Measurements from ENCODE around the gene VPS8. TPM values are rescaled to one million over a fixed set of nuclear protein-coding genes. Genes with fewer than 3 reads are reported as not detected.

The VPS8 gene
- total RNA-seq, 1 experiment from 2014 or later, result 39.7 TPM

DNA sequence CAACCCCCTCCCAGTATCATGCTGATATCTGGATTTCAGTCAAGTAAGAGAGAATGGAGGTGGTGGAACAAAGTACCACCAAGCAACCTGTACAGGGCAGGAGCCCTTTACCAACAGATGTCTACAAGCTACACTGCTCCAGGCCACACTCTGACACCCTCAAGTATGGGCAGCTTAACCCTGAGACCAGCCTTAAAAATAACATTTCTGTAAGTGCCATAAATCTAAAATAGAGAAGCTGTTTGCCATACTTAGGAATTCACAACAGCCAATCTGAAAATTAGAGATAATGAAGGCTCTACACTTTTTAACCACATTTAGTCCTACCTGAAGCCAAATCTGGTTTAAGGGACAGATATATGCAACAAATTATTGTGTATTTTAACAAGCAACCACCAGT, 281.1 kb downstream of the VPS8 start:
- Histone ChIP-seq H3K56ac (ENCODE audit: insufficient read length, low read depth, low read length) (no peak overlapping the region), H4K91ac (ENCODE audit: insufficient read length, low read depth, low read length) (no peak overlapping the region), H3K9ac (ENCODE audit: extremely low read depth, insufficient read length, low read length) (no peak overlapping the region), H3K9me3 (ENCODE audit: control insufficient read depth, low read depth, low read length) (no peaks in the 10 kb centered on the region), H2BK5ac (ENCODE audit: insufficient read length, low read length) (no peak overlapping the region), H2AFZ (ENCODE audit: low read length) (no peak overlapping the region), H3K27ac (ENCODE audit: insufficient read length, low read depth, low read length) (no peak overlapping the region), H3K27me3 (ENCODE audit: insufficient read depth, low read length) (no peaks in the 10 kb centered on the region), H3K4me1 (ENCODE audit: insufficient read depth, low read length) (no peaks in the 10 kb centered on the region), H2BK120ac (ENCODE audit: low read depth, low read length, poor library complexity, severe bottlenecking) (no peak overlapping the region), H3K79me2 (ENCODE audit: insufficient read depth, low read length) (no peaks in the 10 kb centered on the region), H2AK5ac (ENCODE audit: insufficient read length, low read length) (no peak overlapping the region), H3K18ac (ENCODE audit: insufficient read length, low read depth, low read length) (no peak overlapping the region), H3K4ac (ENCODE audit: low read depth, low read length) (no peak overlapping the region), H3K14ac (ENCODE audit: insufficient read depth, low read length) (no peak overlapping the region), H2BK12ac (ENCODE audit: insufficient read length, low read depth, low read length) (no peak overlapping the region), H3T11ph (ENCODE audit: low read length) (no peak overlapping the region), H3K79me1 (ENCODE audit: insufficient read depth, low read depth, low read length, poor library complexity, severe bottlenecking) (no peaks in the 10 kb centered on the region), H3K4me2 (ENCODE audit: insufficient read depth, insufficient read length, low read length) (no peak overlapping the region), H3K23ac (ENCODE audit: insufficient read length, low read depth, low read length) (no peak overlapping the region), H3K23me2 (ENCODE audit: insufficient read length, low read depth, low read length, poor library complexity, severe bottlenecking) (no peaks in the 10 kb centered on the region), H2BK15ac (ENCODE audit: low read depth, low read length) (no peak overlapping the region), H4K8ac (replicated peaks; ENCODE audit: insufficient read length, low read depth, low read length) (no peak overlapping the region), H4K5ac (ENCODE audit: insufficient read length, low read depth, low read length) (no peak overlapping the region), H4K20me1 (ENCODE audit: control insufficient read depth, insufficient read depth, insufficient read length) (no peaks in the 10 kb centered on the region), H2BK20ac (ENCODE audit: low read depth, low read length, poor library complexity, severe bottlenecking) (no peak overlapping the region)
- no peak for DNase-seq
- TF ChIP-seq, protein P1, sequence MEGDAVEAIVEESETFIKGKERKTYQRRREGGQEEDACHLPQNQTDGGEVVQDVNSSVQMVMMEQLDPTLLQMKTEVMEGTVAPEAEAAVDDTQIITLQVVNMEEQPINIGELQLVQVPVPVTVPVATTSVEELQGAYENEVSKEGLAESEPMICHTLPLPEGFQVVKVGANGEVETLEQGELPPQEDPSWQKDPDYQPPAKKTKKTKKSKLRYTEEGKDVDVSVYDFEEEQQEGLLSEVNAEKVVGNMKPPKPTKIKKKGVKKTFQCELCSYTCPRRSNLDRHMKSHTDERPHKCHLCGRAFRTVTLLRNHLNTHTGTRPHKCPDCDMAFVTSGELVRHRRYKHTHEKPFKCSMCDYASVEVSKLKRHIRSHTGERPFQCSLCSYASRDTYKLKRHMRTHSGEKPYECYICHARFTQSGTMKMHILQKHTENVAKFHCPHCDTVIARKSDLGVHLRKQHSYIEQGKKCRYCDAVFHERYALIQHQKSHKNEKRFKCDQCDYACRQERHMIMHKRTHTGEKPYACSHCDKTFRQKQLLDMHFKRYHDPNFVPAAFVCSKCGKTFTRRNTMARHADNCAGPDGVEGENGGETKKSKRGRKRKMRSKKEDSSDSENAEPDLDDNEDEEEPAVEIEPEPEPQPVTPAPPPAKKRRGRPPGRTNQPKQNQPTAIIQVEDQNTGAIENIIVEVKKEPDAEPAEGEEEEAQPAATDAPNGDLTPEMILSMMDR (conservative IDR thresholded peaks at IDR 0.05), result no peak
- no peaks in the 10 kb centered on the region for H3K9me3 Mint-ChIP-seq
- H3K27me3 Mint-ChIP-seq (ENCODE audit: low read depth), result no peaks in the 10 kb centered on the region
- H3K27ac Mint-ChIP-seq, result no peak overlapping the region
- no peaks in the 10 kb centered on the region for H3K36me3 Mint-ChIP-seq (ENCODE audit: insufficient read depth in 1 of 3, low read depth in 3 of 3)
- H3K4me3 Mint-ChIP-seq, result no peak overlapping the region
- peaks cover 0 to 6% of the 10 kb centered on the region in 2 experiments; a peak in 2 of 4 replicates for H3K4me1 Mint-ChIP-seq
